Stimulated activated CD8-positive, alpha-beta memory T cell treated with anti-CD3 and anti-CD28 coated beads, Interleukin-12 subunit alpha, Interleukin-12 subunit beta, amount 100 ng/mL, for 4 hours (primary cell): ENCODE measurements around the gene CALCOCO2.

Experiments
- DNase-seq: peaks from one replicate; pipeline ENCODE4 v3.0.0-alpha.2; 2020; ENCODE audit warnings: low read depth

CALCOCO2 gene

DNA sequence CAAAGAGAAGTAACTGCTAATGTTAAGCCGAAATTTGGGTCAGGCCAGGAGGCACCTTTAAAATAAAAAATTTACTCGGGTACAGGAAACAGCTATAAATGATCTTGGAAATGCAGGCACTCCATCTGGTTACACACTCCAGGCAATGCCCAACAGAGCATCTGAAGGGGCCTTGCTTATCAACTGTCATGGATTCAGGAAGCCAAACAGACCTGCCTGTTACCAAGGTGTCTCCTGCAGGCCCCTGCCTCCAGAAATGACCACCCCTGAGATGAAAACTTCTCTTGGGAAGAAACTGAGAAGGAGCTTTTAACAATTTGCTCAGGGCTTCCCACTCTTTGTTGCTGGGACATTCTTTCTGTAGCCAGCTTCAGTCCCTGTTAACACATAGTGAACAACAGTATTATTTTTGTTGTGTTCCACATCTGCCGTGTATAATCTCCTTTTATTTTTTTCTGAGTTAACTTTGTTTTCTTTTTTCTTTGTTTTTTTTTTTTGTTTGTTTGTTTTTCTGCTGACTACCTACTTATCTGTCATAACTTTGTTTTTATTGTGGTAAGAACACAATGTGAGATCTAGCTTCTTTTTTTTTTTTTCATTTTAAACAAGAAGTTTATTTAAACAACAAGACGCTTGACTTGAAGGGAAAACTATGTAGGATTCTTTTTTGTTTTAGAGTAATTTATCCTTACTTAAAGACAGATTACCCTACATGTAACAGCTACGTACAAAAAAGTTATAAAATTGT lies 43.0 kb downstream of the CALCOCO2 start:
- no peak for DNase-seq

DNA sequence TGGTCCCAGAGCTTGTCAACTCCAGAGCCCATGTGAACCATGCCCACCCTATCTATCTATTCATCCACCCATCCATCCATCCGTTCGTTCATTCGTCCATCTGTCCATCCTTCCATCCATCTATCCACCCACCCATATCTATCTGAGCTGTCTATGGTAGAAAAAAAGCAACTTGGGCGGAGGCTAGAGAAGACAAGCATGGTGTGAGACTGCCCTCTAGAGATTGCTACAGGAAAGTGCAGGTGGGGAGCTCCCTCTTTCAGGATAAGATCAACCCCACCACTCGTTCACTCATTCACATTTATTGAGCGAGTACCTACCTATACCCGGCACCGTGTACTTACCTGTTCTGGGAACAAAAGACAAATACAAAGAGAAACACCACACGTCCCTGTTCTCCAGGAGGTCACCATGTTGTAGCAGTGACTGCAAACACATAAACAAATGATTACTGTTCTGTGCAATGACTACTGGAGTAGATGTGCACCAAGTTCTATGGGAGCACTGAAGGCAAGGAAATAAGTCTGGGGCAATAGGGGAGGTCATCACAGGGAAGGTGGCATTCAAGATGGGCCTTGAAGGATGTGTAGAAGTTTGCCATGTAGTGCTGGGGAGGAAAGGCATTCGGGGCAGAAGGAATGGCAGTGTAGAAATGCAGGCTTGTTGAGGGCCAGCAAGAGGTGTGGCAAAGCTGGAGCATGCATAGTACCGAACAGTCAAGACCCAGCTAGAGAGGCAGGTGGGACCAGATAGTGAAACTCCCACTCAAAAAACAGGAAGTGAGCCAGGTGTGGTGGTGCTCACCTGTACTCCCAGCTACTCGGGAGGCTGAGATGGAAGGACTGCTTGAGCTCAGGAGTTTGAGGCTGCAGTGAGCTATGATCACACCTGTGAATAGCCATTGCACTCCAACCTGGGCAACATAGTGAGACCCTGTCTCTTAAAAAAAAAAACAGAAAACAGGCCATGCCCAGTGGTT lies 48.4 kb downstream of the CALCOCO2 start:
- peak; percentile 6 for DNase-seq

DNA sequence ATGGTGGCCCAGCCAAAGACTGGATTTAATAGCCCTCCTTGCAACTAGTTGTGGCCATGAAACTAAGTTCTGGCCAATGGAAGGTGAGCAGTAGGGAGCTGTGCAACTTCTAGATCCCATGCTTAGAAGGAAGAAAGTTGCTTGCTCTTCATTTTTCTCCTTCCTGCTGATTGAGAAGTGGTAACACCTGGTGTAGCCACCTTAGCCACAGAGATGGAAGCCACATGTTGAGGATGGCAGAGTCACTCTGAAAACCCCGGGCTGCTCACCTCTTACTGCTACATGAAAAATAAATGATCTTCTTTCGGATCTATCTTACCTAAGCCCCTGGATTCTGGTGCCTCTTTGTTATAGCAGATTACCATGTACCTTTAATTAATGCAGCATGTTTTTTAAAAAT lies 51.4 kb downstream of the CALCOCO2 start:
- DNase-seq: no peak

- no peak for DNase-seq
These were observed 52.3 kb downstream of the CALCOCO2 start for GRCh38 chr17:48883171-48883570.

DNA sequence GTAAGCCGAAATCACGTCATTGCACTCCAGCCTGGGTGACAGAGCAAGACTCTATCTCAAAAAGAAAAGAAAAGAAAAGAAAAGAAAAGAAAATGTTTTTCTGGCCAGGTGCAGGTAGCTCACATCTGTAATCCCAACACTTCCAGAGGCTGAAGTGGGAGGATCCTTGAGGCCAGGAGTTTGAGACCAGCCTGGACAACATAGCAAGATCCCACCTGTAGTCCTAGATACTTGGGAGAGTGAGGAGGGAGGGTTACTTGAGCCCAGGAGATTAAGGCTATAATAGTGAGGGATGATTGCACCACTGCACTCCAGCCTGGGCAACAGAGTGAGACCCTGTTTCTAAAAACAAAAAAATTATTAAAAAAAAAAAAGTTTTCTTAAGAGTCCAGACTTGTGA lies 59.3 kb downstream of the CALCOCO2 start:
- DNase-seq: no peak

DNA sequence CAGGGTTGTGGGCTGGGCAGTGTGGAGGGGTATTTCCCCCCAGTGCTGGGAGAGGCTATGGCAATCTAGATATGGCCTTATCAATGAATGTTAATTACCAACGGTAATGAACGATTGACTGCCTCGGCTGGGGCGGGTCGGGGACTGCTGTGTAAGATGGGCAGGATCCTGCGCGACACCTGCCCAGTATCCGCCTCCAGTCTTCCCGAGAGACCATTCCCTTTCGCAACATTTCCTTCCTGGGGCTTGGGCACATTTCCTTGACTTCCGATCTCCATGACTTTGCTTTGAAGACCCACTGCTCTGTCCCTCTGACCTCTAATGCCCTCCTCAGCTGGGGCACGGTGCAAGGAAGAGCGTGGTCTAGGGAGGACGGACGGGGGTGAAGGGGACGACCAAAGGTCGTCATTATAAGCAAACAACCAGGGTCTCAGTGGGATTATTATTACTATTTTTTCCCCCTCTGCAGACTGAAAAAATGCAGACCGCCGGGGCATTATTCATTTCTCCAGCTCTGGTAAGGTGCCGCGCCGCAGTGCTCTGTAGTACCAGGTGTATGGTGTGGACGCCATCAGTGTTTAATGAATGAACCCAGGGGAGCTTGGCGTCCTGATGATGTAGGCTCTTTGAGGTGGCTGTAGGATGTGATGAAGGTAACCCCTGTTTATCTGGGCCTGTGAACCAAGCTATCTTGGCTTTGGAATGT lies 62.3 kb downstream of the CALCOCO2 start:
- no peak for DNase-seq

- DNase-seq: no peak
These were observed 63.0 kb downstream of the CALCOCO2 start for GRCh38 chr17:48893646-48894508.

DNA sequence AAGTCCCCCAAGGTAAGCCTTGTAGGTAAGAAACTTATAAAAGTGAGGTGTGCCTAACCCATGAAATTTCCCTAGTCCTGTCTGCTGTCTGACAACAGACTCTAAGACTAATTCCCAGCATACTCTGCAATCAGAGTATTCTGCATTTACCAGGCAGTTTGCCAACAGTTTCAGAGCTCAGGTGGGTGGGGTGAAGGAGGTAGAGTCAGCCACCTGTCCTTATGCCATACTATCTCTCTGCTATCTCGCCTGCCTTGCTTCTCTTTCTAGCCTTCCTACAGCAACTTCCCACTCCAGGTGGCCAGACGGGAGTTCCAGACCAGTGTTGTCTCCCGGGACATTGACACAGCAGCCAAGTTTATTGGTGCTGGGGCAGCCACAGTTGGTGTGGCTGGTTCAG lies 64.1 kb downstream of the CALCOCO2 start:
- DNase-seq: no peak

DNA sequence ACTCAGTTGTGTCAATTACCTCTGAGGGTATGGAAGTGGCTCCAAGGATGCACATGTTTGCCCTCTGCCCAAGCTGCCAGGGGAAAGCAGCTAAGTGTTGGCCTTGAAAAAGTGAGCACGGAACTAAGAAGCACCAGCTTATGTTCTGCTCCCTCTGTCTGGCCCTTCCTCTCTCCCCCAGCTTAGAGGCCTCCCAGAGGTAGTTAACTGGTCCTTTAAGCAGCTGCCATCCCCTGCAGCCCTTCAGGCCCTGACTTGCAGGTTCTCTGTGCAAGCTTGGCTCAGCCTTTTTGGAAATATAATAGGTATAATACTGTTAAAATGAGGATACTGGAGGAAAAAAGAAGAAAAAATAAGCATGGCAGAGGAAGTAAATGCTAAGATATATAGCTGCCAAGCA lies 70.4 kb downstream of the CALCOCO2 start:
- no peak for DNase-seq

- DNase-seq: no peak
These were observed 72.6 kb downstream of the CALCOCO2 start for GRCh38 chr17:48903401-48903800.

- DNase-seq: no peak
These were observed 73.6 kb downstream of the CALCOCO2 start for GRCh38 chr17:48904428-48904827.

GRCh38 chr17:48905987-48906515 lies 75.2 kb downstream of the CALCOCO2 start:
- no peak for DNase-seq

DNA sequence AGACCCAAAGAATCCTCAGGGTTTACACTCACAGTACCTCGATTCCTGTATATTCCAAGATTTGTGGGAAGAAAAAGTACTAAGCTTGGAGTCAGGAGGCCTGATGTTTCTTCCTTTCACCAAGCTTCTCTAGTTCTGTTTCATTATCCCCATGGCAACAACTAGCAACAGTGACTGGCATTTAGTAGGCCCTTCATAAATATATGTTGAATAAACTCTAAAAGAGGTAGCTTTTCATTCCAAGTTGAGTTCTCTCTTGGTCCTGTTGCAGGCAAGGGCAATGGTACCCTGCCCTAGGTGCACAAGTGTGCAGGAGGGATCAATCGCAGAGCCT lies 76.8 kb downstream of the CALCOCO2 start:
- no peak for DNase-seq

GRCh38 chr17:48908047-48908843 lies 77.4 kb downstream of the CALCOCO2 start, which contains the start of gene UBE2Z:
Gene UBE2Z, plus strand, starts transcription at chr17:48908407. Its CDS starts 97 bp downstream, at chr17:48908504.
- peak; percentile 80 for DNase-seq

- DNase-seq: peak; percentile 82
These were observed 78.1 kb downstream of the CALCOCO2 start for GRCh38 chr17:48908853-48909394.

GRCh38 chr17:48909783-48910182 lies 78.9 kb downstream of the CALCOCO2 start:
- DNase-seq: no peak

DNA sequence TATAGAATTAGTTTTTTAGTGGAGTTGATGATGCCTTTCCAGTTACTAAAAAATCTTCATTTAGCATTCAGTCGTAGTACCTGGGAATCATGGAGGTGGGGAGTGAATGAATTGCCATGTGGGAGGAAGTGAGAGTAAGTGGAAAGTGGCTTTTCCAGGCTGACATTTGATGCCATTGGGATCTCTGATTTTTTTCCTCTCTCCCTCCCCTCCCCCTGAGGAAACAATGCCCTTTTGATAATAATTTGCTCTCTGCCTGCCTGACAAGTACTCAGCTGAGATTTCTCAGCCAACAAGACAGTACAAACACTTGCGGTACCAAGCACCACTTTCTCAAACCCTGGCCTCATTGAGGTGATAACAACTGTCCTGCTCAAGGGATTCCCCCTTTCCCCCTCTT lies 79.5 kb downstream of the CALCOCO2 start:
- no peak for DNase-seq

GRCh38 chr17:48912476-48912875 lies 81.6 kb downstream of the CALCOCO2 start:
- DNase-seq: no peak
